Measurements from ENCODE around the gene SNRNP40.

GRCh38 chr1:31302709-31303441 is 6.3 kb upstream of the SNRNP40 start:
- no peak for TF ChIP-seq CTCF (IDR thresholded peaks at IDR 0.05; ENCODE audit: poor library complexity)
- TF ChIP-seq EZH2phosphoT487 (IDR thresholded peaks at IDR 0.05; ENCODE audit: low read depth, severe bottlenecking, unreplicated experiment): no peak
- no peak for TF ChIP-seq EZH2 (IDR thresholded peaks at IDR 0.05; ENCODE audit: borderline replicate concordance)
